Epithelial cell of esophagus (primary cell): Measurements from ENCODE around the gene BMP2.

ENCODE experiments used
- DNase-seq: peaks from one replicate; pipeline ENCODE4 v3.0.0; 2010; ENCODE audit warnings: low read depth
- H3K4me3 ChIP-seq: 2 replicates; pipeline ENCODE4 v1.5.1; 2011; ENCODE audit warnings: mild to moderate bottlenecking, low read length, control low read depth
- TF ChIP-seq, protein P1 (sequence below): IDR thresholded peaks from 2 replicates; pipeline ENCODE4 v1.5.1; 2011; ENCODE audit warnings: low read depth, mild to moderate bottlenecking, low read length, control low read depth, inconsistent platforms; ENCODE audit not compliant: insufficient read depth; ENCODE audit errors: missing control alignments

The BMP2 gene

DNA sequence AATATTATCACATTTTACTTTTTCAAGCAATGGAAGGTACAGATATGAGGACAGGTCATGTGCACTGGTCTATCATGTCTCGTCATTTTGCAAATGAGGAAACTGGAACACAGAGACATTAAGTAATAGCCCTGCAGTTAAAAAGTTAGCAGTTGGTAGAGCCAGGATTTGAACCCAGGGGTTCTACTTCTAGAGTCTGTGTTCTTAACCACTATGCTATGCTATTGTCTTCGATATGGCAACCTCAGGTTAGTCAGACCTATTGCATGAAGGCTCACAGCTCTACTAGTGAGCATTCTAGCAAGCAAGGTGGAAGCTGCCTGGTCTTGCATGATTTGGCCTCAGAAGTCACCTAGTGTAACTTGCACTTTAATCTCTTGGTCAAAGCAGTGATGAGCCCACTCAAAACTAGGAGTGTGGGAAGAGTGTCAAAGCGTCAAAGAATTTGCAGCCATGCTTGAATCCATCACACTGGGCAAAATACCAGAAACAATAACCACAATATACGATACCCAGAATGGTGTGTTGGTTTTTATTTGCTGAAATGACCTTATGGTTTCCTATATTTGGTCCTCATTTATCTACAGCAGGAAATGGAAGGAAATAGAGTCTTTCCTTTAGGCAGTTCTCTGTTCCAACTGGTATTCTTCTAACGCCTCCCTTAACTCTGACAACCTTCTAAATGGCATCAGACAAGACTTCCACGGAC is 20.4 kb upstream of the BMP2 start:
- H3K4me3 ChIP-seq = no peak overlapping the region
- TF ChIP-seq, protein P1, sequence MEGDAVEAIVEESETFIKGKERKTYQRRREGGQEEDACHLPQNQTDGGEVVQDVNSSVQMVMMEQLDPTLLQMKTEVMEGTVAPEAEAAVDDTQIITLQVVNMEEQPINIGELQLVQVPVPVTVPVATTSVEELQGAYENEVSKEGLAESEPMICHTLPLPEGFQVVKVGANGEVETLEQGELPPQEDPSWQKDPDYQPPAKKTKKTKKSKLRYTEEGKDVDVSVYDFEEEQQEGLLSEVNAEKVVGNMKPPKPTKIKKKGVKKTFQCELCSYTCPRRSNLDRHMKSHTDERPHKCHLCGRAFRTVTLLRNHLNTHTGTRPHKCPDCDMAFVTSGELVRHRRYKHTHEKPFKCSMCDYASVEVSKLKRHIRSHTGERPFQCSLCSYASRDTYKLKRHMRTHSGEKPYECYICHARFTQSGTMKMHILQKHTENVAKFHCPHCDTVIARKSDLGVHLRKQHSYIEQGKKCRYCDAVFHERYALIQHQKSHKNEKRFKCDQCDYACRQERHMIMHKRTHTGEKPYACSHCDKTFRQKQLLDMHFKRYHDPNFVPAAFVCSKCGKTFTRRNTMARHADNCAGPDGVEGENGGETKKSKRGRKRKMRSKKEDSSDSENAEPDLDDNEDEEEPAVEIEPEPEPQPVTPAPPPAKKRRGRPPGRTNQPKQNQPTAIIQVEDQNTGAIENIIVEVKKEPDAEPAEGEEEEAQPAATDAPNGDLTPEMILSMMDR = no peak
- peak; percentile 84 for DNase-seq

DNA sequence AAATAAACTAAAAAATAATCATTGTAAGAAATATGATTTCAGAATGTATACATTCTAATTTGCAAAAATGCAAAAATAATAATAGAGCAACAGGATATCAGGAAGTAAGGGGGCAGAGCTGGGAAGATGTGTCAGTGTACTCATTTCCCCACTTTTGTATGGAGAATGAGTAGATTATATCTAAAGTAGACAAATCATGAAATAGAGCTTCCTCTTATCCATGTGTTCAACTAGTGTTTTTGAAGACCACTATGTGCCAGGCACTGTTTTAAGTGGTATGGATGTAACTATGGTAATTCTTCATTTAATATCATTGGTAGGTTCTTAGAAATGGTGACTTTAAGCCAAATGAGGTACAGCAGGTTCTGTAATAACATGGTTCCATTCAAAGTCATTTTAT is 17.0 kb upstream of the BMP2 start:
- H3K4me3 ChIP-seq = no peak overlapping the region
- TF ChIP-seq, protein P1 = no peak
- no peak for DNase-seq

DNA sequence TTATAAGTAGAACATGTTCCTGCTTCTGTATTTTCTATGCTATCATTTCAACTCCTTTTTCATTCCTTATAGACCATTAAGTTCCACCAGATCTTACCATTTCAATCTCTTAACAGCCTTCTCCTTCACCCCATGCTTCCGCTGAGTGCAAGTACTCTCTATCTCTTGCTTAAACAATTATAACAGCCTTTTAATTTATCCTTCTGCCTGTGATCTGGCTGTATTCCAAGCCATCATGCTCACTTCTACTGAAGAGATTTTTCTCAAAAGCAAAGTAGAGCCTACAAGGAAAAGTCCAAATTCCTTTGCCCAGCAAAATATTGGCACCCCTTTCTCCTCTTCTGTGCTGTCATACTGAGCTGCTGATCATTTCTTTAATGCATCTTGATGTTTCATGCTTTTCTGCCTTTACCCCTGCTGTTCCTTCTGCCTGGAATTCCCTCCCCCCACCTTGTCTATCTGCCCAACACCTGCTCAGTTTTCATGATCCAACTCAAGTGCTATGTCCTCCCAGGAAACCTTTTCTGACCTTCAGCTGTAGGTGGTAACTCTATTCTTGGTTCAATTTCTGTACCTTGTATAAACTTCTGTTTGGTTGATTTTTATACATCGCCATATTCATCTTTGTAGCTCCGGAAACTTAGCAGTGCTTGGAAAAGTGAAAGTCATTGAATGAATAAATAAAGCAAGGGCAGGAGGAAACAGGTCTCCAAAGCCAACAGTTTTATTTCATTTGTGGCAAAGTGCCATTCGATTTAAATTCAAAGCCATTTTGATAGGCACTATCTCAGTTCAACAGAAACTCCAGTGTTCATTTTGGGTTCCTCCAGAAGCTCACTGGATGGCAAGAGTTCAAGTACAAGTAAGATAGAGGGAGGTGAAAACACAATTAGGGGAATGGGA is 10.5 kb upstream of the BMP2 start:
- DNase-seq = no peak
- no peak overlapping the region for H3K4me3 ChIP-seq
- TF ChIP-seq, protein P1 = no peak

DNA sequence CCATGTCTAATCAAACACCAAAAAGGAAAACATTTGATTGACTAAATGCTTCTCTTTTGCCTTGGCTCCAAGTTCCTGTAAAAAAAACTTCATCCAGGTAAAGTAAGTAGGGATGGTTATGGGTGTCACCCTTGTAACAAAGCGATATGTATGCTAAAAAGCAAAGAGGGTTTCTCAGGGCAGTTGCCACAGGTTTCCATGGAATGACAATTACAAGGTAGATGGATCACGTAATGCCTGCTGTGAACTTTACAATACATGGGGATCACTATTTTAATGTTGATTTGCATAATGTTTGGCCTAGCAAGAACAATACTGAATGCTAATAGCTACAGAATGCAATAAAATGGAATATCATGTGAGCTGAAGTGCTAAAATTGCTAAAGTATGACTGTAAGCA is 2.9 kb upstream of the BMP2 start:
- no peak overlapping the region for H3K4me3 ChIP-seq
- TF ChIP-seq, protein P1 = no peak
- no peak for DNase-seq

DNA sequence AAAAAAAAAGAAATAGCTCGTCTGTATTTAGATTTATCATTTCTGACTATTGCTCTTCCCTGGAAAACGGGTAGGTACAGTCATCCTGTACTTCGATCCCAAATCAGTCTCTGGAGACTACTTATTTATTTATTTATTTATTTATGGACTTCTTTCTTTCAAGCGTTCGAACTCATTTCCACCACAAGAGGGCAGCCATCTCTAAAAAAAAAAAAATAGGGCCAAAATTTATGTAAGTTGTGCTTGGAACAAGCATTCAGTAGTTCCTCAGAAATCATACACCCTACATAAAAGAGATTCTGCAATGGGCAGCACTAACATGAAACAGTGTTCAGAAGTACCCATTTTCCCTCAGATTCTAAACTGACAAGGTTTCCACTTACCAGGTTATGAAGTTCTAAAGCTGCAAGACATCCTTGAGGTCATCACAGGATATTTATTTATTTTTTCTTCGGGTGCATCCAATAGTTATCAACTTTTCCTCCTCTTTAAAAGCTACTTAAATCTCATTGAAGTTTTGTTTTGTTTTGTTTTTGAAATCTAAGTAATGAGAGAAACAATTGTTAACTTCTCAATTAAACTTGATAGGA is 1.9 kb upstream of the BMP2 start:
- no peak overlapping the region for H3K4me3 ChIP-seq
- DNase-seq = peak; percentile 70
- TF ChIP-seq, protein P1 = peak; percentile 57

DNA sequence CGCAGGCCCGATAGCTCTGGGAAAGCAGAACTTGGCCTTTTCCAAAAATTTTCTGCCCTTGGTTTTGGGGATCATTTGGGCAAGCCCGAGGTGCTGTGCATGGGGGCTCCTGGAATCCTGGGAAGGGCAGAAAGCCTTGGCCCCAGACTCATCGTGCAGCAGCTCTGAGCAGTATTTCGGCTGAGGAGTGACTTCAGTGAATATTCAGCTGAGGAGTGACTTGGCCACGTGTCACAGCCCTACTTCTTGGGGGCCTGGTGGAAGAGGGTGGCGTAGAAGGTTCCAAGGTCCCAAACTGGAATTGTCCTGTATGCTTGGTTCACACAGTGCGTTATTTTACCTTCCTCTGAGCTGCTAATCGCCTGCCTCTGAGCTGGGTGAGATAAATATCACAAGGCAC is 1.1 kb upstream of the BMP2 start:
- H3K4me3 ChIP-seq = no peak overlapping the region

More for the DNA sequence above, 1.1 kb upstream of the BMP2 start:
- no peak for DNase-seq
- TF ChIP-seq, protein P1 = no peak
